WERI-Rb-1 (cell line): ENCODE measurements around the gene RPLP2.

ENCODE experiments used
- DNase-seq: peaks from one replicate; pipeline ENCODE4 v3.0.0-alpha.2; 2020
- H3K27ac ChIP-seq: fragments of 250-450 bp; sonication (Bioruptor Pico); 2 replicates; pipeline ENCODE4 v1.5.1; 2020; ENCODE audit warnings: mild to moderate bottlenecking, moderate library complexity
- H3K27me3 ChIP-seq: fragments of 250-450 bp; sonication (Bioruptor Pico); 2 replicates; pipeline ENCODE4 v1.5.1; 2021; ENCODE audit warnings: mild to moderate bottlenecking, low read depth, moderate library complexity; ENCODE audit not compliant: insufficient read depth, severe bottlenecking
- H3K36me3 ChIP-seq: fragments of 250-450 bp; sonication (Bioruptor Pico); 2 replicates; pipeline ENCODE4 v1.5.1; 2020; ENCODE audit warnings: mild to moderate bottlenecking, moderate library complexity
- H3K4me3 ChIP-seq: 2 replicates; pipeline ENCODE4 v1.5.1; 2011; ENCODE audit warnings: low read depth, mild to moderate bottlenecking, control low read depth, low read length
- H3K9me3 ChIP-seq: fragments of 250-450 bp; sonication (Bioruptor Pico); 2 replicates; pipeline ENCODE4 v1.5.1; 2021; ENCODE audit warnings: mild to moderate bottlenecking, moderate library complexity; ENCODE audit not compliant: severe bottlenecking
- TF ChIP-seq, protein P1 (sequence below): IDR thresholded peaks from 2 replicates; pipeline ENCODE4 v1.5.1; 2011; ENCODE audit warnings: low read depth, mild to moderate bottlenecking, control low read depth, inconsistent platforms, low read length

The RPLP2 gene

DNA sequence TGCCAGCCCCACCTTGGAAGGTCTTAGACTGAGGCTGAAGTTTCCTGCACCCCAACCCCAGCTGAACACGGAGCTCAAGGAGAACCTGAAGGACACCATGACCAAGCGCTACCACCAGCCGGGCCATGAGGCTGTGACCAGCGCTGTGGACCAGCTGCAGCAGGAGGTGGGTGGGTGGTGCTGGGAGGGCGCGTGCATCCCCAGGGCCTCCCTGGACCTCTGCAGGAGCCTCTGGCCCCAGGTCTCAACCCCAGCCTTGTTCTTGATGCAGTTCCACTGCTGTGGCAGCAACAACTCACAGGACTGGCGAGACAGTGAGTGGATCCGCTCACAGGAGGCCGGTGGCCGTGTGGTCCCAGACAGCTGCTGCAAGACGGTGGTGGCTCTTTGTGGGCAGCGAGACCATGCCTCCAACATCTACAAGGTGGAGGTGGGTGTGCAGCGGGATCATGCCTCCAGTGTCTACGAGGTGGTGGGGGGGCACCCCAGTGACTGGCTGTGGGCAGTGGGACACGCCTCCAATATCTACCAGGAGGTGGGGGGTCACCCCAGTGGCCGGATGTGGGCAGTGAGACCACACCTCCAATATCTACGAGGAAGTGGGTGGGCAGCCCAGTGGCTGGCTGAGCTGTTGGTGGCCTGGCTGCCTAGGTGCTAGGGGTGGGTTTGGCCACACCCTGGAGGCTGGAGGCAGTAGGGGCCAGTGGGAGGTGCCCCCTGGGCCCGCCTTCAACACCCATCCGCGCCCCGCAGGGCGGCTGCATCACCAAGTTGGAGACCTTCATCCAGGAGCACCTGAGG is 27.6 kb downstream of the RPLP2 start:
- peaks cover 84% of the 10 kb centered on the region for H3K36me3 ChIP-seq
- no peaks in the 10 kb centered on the region for H3K9me3 ChIP-seq
- H3K27me3 ChIP-seq, result no peaks in the 10 kb centered on the region
- TF ChIP-seq, protein P1, sequence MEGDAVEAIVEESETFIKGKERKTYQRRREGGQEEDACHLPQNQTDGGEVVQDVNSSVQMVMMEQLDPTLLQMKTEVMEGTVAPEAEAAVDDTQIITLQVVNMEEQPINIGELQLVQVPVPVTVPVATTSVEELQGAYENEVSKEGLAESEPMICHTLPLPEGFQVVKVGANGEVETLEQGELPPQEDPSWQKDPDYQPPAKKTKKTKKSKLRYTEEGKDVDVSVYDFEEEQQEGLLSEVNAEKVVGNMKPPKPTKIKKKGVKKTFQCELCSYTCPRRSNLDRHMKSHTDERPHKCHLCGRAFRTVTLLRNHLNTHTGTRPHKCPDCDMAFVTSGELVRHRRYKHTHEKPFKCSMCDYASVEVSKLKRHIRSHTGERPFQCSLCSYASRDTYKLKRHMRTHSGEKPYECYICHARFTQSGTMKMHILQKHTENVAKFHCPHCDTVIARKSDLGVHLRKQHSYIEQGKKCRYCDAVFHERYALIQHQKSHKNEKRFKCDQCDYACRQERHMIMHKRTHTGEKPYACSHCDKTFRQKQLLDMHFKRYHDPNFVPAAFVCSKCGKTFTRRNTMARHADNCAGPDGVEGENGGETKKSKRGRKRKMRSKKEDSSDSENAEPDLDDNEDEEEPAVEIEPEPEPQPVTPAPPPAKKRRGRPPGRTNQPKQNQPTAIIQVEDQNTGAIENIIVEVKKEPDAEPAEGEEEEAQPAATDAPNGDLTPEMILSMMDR, result no peak
- H3K27ac ChIP-seq, result peak overlapping the region; percentile 77
- no peak for DNase-seq
- H3K4me3 ChIP-seq, result no peak overlapping the region

DNA sequence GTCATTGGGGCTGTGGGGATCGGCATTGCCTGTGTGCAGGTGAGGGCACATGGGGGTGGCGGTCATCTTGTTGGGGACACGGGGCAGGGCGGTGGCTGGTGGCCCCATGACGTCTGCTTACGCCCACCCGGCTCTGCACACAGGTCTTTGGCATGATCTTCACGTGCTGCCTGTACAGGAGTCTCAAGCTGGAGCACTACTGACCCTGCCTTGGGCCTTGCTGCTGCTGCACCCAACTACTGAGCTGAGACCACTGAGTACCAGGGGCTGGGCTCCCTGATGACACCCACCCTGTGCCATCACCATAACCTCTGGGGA is 28.2 kb downstream of the RPLP2 start:
- Histone ChIP-seq H3K27ac (peak overlapping the region; percentile 77), H3K36me3 (peaks cover 84% of the 10 kb centered on the region), H3K27me3 (no peaks in the 10 kb centered on the region), H3K4me3 (no peak overlapping the region), H3K9me3 (no peaks in the 10 kb centered on the region)
- DNase-seq, result no peak
- TF ChIP-seq, protein P1, result no peak

DNA sequence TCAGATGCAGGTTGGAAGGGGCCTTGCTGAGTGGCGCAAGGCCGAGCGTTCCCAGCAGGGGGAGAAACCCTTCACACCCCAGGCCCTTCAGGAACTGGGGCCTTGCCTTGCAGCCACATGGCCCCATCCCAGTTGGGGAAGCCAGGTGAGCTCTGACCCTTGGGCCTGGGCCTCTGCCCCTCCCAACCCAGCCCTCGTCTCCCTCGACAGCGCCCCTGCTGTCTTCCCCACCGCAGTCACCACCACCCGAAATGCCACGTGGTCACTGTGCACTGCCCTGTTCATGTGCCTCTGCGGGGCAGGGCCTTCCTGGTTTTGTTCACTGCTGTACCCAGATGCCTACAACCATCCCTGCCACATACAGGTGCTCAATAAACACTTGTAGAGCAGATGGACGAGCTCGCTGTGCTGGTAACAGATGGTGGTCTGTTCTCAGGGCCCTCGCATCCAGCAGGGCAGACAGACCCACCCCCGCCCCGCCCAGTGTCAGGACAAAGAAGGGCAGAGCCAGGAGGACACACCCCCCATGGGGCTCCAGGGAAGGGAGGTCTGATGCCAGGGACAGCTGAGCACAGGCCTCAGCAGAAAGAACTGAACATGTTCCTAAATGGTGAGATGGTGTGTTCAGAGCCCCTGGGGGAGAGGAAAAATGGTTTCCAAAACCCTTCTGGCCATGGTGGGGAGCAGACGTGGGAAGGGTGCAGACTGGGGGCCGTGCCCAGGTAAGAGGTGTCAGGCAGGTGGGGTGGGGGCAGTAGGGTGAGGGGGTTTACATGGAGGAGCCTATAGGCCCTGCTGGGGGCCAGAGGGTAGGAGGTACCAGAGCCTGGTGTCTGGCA is 28.9 kb downstream of the RPLP2 start:
- Histone ChIP-seq H3K9me3 (no peaks in the 10 kb centered on the region), H3K27ac (peak overlapping the region; percentile 77), H3K4me3 (no peak overlapping the region), H3K36me3 (peaks cover 81% of the 10 kb centered on the region), H3K27me3 (no peaks in the 10 kb centered on the region)
- TF ChIP-seq, protein P1, result peak; percentile 70
- peak; percentile 88 for DNase-seq

DNA sequence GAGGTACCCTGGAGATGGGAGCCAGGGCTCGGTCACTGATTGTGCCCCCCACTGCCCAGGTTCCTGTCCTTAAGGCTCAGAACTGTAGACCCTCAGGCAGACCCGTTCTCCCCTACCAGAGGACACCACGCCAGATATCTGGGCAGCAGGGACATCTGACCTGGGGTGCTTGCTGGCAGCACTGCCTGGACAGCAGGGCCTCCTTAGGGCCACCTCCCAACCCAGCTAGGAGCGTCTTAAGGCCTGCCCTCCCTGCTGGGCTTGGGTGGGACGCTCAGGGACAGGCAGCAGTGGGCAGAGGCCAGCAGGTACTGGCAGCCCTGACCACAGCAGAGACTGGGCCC is 29.5 kb downstream of the RPLP2 start:
- TF ChIP-seq, protein P1, result no peak

DNA sequence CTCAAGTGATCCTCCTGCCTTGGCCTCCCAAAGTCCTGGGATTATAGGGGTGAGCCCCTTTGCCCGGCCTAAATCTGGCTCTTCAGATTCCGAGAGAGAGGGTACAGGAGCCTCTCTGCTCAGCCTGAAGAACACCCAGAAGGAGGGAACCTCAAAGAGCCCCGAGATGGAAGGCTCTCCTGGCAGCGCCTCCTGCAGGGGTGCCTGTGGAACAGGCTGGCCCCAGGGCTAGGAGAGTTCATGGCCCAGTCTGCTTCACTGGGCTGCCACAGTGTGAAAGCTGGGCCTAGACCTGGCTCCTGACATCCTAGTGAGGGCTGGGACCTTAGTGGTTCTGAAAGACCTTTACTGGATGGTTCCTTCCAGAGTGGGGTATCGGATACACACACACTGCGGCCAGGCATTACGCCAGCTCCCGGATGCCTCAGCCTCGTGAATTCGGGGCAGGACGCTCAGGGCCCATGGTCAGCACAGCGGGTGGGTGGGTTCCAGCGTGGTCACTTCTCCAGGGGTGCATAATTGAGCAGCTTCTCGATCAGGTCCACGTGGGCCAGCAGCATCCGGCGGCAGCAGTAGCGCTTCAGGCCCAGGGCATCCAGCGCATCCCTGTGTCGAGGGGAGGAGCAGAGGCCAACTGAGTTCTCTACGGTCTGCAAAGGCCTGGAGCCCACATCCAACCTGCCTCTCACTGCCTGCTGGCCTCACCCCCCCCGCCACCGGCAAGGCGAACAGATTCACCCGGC is 30.3 kb downstream of the RPLP2 start:
- TF ChIP-seq, protein P1, result peak; percentile 61
- no peak for DNase-seq
- Histone ChIP-seq H3K27ac (peak overlapping the region; percentile 77), H3K27me3 (no peaks in the 10 kb centered on the region), H3K36me3 (peaks cover 68% of the 10 kb centered on the region), H3K9me3 (no peaks in the 10 kb centered on the region), H3K4me3 (no peak overlapping the region)

More for the DNA sequence above, 29.5 kb downstream of the RPLP2 start:
- Histone ChIP-seq H3K36me3 (peaks cover 76% of the 10 kb centered on the region), H3K9me3 (no peaks in the 10 kb centered on the region), H3K27ac (peak overlapping the region; percentile 77), H3K27me3 (no peaks in the 10 kb centered on the region), H3K4me3 (no peak overlapping the region)
- no peak for DNase-seq
